Parathyroid adenoma (tissue), 2 donors: ENCODE data around the gene OSBPL3.

Experiments used
- H2AFZ ChIP-seq: fragments of 300-600 bp; sonication (generic); one replicate; pipeline ENCODE4 v1.7.0; 2017; ENCODE audit warnings: antibody characterized with exemption, mild to moderate bottlenecking
- H3K27ac ChIP-seq: fragments of 300-600 bp; sonication (generic); one replicate; pipeline ENCODE4 v1.7.0; 2017
- H3K27me3 ChIP-seq: fragments of 300-600 bp; sonication (generic); one replicate; pipeline ENCODE4 v1.7.0; 2017; ENCODE audit warnings: low read length; ENCODE audit not compliant: control insufficient read depth, insufficient read depth
- H3K36me3 ChIP-seq: fragments of 300-600 bp; sonication (generic); one replicate; pipeline ENCODE4 v1.7.0; 2017; ENCODE audit warnings: low read length; ENCODE audit not compliant: control insufficient read depth, insufficient read depth
- H3K4me1 ChIP-seq: fragments of 300-600 bp; sonication (generic); one replicate; pipeline ENCODE4 v1.7.0; 2017; ENCODE audit warnings: control low read depth
- H3K4me2 ChIP-seq: fragments of 300-600 bp; sonication (generic); one replicate; pipeline ENCODE4 v1.7.0; 2017; ENCODE audit warnings: low read length
- H3K4me3 ChIP-seq: fragments of 300-600 bp; sonication (generic); one replicate; pipeline ENCODE4 v1.7.0; 2017; ENCODE audit warnings: low read depth, low read length
- H3K79me2 ChIP-seq: fragments of 300-600 bp; sonication (generic); one replicate; pipeline ENCODE4 v1.7.0; 2017; ENCODE audit warnings: control low read depth
- H3K9ac ChIP-seq: fragments of 300-600 bp; sonication (generic); one replicate; pipeline ENCODE4 v1.7.0; 2017; ENCODE audit warnings: mild to moderate bottlenecking
- H3K9me3 ChIP-seq: fragments of 300-600 bp; sonication (generic); one replicate; pipeline ENCODE4 v1.7.0; 2017; ENCODE audit warnings: low read length; ENCODE audit not compliant: control insufficient read depth
- TF ChIP-seq, protein P1 (sequence below): fragments of 300-600 bp; sonication (generic); IDR thresholded peaks from one replicate; pipeline ENCODE4 v1.7.0; 2017; ENCODE audit warnings: antibody characterized with exemption, mild to moderate bottlenecking
- donor health status: primary hyperparathyroidism.

OSBPL3 gene

DNA sequence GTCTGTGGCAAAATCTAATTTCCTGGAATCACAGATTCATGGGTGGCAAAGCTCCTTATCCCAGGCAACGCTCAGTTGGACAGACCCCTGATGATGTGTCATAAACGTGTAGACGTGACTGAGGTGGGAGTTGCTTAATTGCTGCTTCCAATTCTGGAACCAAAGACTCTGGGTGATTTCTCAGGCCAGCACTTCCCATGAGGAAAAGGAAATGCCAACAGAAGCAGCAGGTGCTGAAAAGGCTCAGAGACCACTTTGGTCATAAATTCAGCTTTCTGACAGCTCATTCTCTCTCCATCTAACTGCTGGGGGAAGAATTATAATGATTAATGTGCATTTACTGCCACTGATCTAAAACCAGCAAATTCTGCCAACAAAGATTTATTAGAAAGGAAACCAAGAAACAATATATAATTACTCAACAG, 88.7 kb downstream of the OSBPL3 start:
- Histone ChIP-seq H3K36me3 (no peaks in the 10 kb centered on the region), H3K4me3 (no peak overlapping the region), H3K27ac (no peak overlapping the region), H3K27me3 (no peaks in the 10 kb centered on the region), H3K4me1 (peaks cover 12% of the 10 kb centered on the region), H2AFZ (no peak overlapping the region), H3K79me2 (no peaks in the 10 kb centered on the region), H3K9ac (no peak overlapping the region), H3K9me3 (no peaks in the 10 kb centered on the region), H3K4me2 (no peak overlapping the region)
- TF ChIP-seq, protein P1, sequence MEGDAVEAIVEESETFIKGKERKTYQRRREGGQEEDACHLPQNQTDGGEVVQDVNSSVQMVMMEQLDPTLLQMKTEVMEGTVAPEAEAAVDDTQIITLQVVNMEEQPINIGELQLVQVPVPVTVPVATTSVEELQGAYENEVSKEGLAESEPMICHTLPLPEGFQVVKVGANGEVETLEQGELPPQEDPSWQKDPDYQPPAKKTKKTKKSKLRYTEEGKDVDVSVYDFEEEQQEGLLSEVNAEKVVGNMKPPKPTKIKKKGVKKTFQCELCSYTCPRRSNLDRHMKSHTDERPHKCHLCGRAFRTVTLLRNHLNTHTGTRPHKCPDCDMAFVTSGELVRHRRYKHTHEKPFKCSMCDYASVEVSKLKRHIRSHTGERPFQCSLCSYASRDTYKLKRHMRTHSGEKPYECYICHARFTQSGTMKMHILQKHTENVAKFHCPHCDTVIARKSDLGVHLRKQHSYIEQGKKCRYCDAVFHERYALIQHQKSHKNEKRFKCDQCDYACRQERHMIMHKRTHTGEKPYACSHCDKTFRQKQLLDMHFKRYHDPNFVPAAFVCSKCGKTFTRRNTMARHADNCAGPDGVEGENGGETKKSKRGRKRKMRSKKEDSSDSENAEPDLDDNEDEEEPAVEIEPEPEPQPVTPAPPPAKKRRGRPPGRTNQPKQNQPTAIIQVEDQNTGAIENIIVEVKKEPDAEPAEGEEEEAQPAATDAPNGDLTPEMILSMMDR, result no peak

DNA sequence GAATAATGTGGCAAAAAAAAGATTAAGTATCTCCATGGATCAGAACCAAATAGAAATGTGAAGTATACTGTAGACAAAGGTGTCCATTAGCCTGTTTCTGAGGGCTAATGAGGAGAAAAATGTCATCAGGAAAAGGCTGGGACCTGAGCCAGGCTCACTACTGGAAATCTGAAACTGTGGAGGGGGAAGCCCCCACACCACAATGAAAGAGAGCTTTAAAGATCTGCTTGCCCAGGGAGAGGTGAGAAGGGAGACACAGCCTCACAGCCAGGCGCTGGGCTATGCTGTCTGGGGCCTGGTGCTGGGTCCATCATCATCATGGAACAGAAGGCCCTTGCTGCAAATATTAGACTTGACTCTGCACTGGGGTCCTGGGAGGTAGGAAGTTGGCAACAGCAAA, 90.4 kb downstream of the OSBPL3 start:
- Histone ChIP-seq H3K9ac (no peak overlapping the region), H3K27ac (no peak overlapping the region), H2AFZ (no peak overlapping the region), H3K79me2 (no peaks in the 10 kb centered on the region), H3K27me3 (no peaks in the 10 kb centered on the region), H3K4me1 (peaks cover 2% of the 10 kb centered on the region), H3K4me2 (no peak overlapping the region), H3K4me3 (no peak overlapping the region), H3K36me3 (no peaks in the 10 kb centered on the region), H3K9me3 (no peaks in the 10 kb centered on the region)
- TF ChIP-seq, protein P1, result no peak

DNA sequence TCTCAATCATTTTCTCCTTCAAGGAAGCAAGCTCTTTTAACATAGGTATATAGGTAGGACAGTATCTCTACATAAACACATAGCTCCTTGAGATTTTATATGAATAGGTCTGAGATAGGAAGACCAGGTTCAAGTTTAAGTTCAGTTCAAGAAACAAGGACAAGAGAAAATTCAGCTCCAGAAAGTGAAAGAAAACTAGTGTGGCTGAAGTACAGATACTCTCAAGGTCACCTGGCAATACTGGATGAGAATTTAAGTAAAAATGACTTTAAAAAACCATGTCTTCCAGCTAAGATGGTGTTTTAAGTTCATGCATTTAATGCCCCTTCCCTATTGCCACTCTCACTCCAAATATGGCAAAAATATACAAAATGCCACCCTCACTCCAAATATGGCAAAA, 91.3 kb downstream of the OSBPL3 start:
- Histone ChIP-seq H3K9me3 (no peaks in the 10 kb centered on the region), H3K27me3 (no peaks in the 10 kb centered on the region), H3K4me2 (no peak overlapping the region), H3K79me2 (no peaks in the 10 kb centered on the region), H3K27ac (no peak overlapping the region), H3K4me3 (no peak overlapping the region), H3K36me3 (no peaks in the 10 kb centered on the region), H2AFZ (no peak overlapping the region), H3K4me1 (peaks cover 2% of the 10 kb centered on the region), H3K9ac (no peak overlapping the region)
- TF ChIP-seq, protein P1, result no peak

DNA sequence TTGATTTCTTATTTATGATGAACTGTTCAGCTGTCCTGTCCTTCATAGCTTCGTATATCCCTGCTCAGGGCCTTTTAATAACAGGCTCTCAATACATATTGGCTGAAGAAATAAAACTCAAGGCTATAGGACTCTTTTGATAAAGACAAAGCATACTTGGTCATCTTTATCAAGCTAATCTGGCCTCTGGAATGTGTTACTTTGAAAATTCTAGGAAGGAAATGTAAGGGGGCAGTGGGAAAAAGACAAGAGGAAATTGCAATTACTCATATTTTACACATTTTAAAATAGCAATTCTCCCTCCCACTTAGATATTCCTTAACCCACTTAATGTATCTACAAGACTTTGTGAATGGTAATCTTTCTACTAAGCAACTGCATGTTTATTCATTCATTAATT, 94.3 kb downstream of the OSBPL3 start:
- Histone ChIP-seq H3K79me2 (no peaks in the 10 kb centered on the region), H3K4me3 (no peak overlapping the region), H2AFZ (no peak overlapping the region), H3K27ac (no peak overlapping the region), H3K9me3 (no peaks in the 10 kb centered on the region), H3K4me1 (peaks cover 4% of the 10 kb centered on the region), H3K9ac (no peak overlapping the region), H3K27me3 (no peaks in the 10 kb centered on the region), H3K4me2 (no peak overlapping the region), H3K36me3 (no peaks in the 10 kb centered on the region)
- TF ChIP-seq, protein P1, result no peak

DNA sequence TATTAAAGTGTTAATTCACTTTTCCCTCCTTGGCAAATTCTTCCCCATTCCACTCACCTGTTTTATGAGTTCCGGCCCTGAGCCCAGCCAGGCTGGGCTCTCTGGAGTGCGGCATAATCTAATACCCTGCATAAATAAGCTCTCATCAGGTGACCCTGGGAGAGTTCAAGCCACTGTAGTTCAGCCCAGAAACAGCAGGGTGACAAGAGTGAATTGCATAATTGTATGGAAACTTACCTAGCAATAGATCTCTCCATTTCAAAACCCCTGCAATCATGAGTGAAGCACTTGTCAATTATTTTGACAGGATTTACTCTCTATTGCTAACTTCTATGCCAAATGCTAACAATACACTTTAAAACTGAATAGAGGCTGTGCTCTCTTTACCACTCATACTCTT, 94.7 kb downstream of the OSBPL3 start:
- Histone ChIP-seq H3K27me3 (no peaks in the 10 kb centered on the region), H3K79me2 (no peaks in the 10 kb centered on the region), H3K36me3 (no peaks in the 10 kb centered on the region), H3K4me3 (no peak overlapping the region), H3K4me1 (peaks cover 4% of the 10 kb centered on the region), H3K9me3 (no peaks in the 10 kb centered on the region), H3K27ac (no peak overlapping the region), H3K9ac (no peak overlapping the region), H2AFZ (no peak overlapping the region), H3K4me2 (no peak overlapping the region)
- TF ChIP-seq, protein P1, result no peak
